Gastroesophageal sphincter (tissue), 3 donors: ENCODE measurements around the gene BAX.

Source experiments
- POLR2A ChIP-seq, 2 donors: fragments of 450-650 bp; IDR thresholded peaks; one replicate each; pipeline ENCODE4 v1.6.1; 2017; ENCODE audit warnings: antibody characterized with exemption in 2 of 2, mild to moderate bottlenecking in 2 of 2, moderate library complexity in 1 of 2
- TF ChIP-seq, protein P1 (sequence below), 4 experiments: fragments of 200-600 bp in 2 of 4; fragments of 450-650 bp in 2 of 4; sonication (generic) in 1 of 4; IDR thresholded peaks; one replicate each; pipeline ENCODE4 v1.5.1; 2017 to 2019; ENCODE audit warnings: antibody characterized with exemption in 4 of 4, mild to moderate bottlenecking in 2 of 4, moderate library complexity in 2 of 4

DNA sequence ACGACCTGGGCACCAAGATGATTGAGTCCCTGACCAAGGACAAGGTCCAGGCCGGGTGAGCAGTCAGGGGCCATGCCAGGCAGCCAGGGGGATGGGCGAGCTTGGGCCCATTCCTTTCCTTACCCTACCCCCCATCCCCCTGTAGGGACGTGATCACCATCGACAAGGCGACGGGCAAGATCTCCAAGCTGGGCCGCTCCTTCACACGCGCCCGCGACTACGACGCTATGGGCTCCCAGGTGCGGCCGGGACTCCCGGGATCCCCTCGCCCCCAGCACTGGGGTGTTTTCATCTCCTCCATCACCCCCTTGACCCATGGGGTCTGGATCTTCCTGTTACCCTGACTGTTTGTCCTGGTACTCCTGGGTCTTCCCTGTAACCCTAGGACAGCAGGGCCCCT lies 55.2 kb downstream of the BAX start:
- TF ChIP-seq, protein P1, sequence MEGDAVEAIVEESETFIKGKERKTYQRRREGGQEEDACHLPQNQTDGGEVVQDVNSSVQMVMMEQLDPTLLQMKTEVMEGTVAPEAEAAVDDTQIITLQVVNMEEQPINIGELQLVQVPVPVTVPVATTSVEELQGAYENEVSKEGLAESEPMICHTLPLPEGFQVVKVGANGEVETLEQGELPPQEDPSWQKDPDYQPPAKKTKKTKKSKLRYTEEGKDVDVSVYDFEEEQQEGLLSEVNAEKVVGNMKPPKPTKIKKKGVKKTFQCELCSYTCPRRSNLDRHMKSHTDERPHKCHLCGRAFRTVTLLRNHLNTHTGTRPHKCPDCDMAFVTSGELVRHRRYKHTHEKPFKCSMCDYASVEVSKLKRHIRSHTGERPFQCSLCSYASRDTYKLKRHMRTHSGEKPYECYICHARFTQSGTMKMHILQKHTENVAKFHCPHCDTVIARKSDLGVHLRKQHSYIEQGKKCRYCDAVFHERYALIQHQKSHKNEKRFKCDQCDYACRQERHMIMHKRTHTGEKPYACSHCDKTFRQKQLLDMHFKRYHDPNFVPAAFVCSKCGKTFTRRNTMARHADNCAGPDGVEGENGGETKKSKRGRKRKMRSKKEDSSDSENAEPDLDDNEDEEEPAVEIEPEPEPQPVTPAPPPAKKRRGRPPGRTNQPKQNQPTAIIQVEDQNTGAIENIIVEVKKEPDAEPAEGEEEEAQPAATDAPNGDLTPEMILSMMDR (IDR thresholded peaks at IDR 0.05) = no peak
- TF ChIP-seq POLR2A (IDR thresholded peaks at IDR 0.05) = no peak
